Activated CD8-positive, alpha-beta memory T cell treated with anti-CD3 and anti-CD28 coated beads for 24 hours (primary cell): ENCODE data around the gene MARS1.

ENCODE experiments used
- DNase-seq: peaks from one replicate; pipeline ENCODE4 v3.0.0-alpha.2; 2020

MARS1 gene

DNA sequence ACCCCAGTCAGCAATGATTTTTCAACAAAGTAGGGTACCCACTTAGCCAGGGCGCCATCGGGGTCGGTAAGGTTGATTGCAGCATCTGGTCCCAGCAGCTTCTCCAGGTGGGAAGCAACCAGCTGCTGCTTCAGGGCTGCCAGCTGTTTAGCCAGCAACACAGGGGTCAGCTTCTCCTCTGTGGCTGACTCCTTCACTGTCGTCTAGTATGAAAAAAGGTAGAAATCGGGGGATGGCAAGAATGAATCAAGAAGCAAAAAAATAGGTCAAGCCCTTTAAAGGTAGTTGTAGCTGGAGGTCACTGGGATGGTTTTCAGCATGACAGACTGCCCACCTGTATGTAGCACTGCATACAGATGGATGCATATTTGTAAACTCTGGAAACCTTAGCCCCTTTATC lies 46.4 kb downstream of the MARS1 start:
- no peak for DNase-seq

DNA sequence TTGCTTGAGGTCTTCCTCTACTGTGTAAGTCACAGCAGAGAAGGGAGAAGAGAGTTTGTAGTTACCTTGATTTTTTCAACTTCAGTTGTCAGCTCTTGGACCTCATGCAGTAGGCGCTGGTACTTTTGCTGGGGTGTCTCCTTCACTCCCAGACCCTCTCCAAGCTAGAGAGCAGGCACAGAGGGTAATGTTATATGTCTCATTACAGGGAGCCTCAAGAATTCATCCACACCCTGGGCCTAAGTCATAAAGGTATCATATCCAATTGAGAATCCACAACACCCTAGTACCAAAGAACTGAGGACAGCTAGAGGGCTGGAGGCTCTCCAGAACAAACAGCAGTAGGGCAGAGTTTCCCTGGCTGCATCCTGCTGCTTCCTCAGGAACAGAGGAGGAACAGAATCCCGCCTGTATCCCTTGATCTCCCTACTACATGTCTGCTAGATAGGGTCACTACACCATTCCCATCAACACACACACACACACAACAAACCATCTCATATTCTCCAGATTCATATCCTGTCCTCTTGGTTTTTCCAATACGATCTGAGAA lies 47.2 kb downstream of the MARS1 start:
- DNase-seq = no peak

DNA sequence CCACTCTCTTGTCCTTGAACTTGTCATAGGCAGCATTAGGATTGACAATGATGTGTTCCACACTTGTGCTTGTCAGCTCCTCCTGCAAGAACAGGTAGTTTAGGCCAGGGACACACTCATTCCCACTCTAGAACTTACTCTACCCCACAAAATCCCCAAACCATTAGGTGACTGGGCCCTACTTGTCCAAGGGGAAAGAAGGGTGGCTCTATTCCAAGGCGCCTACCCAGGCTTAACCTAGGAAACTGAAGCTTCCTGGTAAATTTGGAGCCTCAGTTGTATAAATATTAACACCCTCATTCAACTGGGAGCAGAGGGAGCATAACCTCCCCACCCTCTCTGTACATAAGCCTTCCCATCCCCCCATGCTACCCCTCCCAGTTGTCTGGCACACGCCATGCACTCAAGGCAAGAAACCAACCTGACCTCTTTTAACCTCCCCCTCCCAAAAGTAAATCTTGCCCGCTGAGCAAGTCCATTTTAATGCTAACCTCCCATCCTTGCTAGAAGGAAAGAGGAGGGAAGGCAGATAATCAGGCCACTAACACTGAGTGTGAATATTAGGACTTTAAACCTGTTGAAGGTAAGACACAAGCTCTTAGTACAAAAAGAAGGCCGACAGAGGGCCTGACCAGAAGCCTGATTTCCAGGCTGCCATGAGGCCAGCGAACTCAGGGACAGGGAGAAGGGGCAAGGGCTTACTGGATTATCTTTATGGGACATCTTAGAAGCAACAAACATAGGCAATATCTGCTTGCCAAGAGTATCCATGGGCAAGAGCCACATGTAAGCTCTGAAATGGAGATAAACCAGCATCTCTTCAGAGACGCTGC lies 48.1 kb downstream of the MARS1 start:
- DNase-seq = no peak

DNA sequence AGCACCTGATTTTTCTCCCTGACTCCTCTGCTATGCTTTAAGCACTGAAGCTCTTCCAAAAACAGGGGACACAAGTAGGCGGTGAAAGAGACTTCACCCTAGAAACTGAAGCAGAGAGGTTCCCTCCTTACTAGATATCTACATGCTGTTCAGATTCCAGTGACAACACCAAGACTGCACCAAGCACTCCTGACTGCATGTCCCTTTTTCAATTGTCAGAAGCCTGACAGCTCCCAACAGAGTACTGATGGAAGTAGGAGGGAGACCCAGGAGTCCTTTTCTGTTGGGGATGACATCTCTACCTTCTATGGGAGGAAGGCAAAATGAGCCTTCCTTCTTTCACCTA lies 48.7 kb downstream of the MARS1 start:
- no peak for DNase-seq

DNA sequence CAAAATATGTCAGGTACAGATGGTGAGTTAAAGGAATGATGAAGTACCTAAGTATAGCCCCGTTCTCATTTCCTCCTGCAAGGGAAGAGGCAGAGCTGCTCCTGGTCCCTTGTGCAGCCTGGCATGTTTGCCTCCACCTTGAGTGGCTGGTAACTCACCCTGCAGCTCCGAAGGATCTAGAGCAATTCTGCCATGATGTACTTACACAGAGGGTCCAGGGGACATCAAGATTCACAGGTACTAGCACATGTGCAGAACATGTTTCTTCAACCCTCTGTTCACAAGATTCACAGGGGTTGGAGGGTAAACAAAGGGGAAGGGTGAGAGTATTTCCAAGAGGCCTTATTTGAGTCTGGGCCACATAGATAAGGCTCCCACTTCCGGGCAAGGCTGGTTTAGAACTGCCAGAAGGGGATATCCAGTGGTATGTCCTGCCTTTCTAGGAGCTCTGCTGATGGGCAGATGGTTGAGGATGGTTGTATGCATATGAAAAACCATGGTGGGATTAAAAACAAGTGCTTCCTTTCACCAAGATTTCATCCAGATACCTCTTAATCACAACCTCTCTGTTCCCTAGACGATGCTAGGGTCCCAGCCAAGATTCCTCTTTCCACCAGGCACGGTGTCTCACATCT lies 51.4 kb downstream of the MARS1 start:
- DNase-seq = no peak

DNA sequence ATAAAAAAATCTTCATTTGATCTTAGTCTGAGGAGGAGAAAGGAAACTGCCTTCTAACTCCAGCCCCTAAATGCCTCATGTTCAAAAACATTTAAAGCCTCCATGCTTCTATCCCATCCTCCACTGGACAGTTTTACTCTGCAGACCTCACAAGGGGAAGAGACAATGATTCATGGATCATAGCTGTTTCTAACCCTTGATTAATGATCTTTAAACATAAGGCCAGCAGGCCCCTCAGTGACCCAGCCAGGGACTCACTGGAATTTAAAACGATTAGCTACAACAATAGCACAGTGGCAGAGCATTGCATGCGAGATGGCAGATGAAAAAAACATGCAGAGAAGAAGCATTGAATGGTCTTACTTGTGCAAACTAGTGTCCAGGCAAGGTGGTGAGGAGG lies 53.1 kb downstream of the MARS1 start:
- DNase-seq = no peak

DNA sequence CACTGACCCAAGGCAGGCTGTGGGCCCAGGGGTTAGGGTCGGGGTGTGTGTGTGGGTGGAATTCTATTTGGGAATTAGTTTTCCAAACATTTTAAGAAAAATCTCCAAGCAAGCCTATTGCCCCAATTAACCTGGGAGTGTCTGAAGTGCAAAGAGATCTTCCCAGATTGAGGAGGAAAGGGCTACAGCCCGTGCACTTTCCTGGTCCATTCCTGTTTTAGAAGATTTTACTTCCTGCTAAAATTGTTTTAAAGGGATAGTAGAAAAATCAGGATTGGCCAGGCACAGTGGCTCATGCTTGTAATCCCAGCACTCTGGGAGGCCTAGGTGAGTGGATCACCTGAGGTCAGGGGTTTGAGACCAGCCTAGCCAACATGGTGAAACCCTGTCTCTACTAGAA lies 53.8 kb downstream of the MARS1 start:
- no peak for DNase-seq

DNA sequence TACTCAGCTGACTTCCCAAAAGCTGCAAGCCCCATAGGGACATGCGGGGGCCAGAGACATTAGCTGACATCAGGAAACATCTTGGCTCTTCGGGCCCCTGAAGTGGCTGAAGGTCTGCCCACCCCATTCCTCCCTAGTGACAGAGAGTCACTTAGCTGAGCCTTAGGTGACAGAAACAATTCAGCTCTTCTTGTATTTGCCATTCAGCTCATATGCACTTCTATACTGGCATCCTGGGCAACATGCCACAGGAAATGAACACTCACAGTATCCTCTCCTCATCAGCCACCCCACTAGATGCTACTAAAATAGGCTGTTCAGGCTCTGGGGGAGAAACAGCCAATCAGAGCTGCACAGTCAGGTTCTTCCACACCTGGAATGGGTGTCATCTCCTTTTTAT lies 55.7 kb downstream of the MARS1 start:
- DNase-seq = no peak

DNA sequence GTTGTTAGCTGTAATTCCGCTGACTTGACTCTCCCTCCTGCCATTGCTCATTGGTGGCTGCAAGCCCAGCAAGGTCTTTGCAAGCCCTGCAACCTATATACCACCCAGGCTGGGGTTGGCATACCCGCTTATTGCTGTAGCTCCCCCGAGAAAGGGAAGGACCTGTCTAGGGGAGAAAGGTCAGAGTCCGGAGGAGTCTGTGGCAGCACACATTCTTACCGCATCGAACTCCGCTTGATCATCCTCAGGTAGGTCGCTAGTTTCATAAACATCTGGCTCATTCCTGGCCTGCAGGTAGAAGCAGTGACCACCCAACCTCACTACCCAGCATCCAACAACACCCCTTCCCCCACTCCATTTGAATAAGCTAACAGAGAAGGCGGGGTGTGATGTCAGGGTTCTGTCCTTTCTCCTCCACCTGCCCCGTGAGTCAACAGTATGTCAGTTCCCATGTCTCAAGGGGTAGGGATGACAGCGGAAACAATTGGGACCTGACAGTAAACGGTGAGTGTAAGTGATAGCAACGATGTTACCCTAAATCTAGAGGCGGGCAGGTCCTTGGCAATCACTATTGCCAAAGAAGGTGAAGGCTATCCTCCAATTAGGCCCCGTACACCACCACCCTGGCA lies 58.1 kb downstream of the MARS1 start:
- no peak for DNase-seq

DNA sequence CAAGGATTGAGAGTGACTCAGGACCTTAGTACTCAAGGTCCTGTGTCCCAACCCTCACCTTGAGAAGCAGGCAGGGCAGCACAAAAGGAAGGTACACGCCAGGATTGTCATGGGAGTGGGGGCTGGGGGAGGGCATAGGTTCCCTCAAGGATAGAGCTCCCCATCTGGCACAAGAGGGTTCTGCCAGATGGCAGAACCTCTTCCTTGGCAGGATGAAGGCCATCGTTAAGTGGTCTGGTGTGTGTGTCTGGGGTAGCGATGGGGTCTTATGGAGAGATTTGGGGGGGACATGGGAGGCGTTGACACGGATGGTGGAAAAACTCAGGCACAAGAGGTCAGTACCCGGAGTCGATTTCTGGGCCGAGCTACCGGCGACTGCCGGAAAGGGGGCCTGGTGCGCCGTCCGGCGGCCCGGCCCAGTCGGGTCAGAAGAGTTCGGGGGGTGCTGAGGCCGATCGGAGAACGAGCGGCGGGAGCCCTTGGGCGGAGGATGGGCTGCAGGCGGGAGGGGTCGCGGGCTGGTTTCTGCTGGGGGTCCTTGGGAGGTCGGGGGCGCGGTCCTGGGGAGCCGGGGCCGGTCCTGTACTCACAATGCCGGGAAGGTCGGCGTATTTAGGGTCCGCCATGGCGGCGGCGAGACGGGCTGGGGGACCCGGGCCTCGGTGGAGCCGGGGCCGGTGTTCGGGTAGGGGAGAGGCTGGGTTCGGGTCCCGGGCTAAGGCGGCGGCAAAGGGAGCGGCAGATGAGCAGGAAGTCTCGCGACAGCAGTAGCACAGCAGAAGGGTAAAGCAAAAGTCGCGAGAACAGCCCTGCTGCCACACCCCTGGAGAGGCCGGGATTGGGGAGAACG lies 58.8 kb downstream of the MARS1 start, which contains the start of gene DCTN2:
DCTN2 (minus strand) TSS at position 755 of the 850 bp plus-strand sequence; CDS start at position 626, 129 bp downstream.
- peak; percentile 94 for DNase-seq

DNA sequence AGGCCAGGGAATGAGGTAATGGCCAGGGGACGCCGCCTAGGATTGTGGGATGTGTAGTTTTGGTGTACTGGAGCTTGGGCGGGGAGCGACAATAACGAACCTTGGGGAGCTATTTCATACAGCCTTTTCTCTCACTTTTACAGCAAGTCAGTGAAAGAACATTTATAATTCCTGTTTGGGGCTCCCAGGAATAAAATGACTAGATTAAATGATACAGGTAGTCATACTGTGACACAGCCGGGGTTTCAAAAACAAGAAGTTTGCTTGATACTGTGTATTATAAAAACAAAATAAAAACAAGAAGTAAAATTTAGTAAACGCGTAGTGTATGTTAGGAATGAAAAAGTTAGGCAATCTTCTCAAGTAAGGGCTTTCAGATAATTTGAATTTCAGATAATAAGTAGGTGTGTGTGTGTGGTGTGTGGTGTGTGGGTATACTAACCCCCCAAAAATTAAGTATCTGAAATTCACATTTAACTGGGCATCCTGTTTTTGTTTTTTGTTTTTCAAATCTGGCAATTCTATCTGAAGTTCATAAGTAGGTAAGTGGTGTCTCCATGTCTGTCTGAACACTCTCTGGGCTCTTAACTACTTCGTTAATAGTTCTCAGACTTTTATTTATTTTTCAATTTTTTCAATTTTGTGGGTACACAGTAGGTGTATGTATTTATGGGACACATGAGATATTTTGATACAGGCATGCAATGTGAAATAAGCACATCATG lies 59.6 kb downstream of the MARS1 start:
- DNase-seq = no peak

DNA sequence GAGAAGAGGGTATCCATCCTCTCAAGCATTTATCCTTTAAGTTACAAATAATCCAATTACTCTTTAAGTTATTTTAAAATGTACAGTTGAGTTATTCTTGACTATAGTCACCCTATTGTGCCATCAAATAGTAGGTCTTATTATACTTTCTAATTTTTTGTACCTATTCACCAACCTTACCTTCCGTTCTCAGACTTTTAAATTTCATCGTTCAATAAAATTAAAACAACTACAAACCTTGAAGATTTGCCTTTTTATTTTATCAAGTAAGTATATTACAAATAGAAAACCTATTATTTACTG lies 60.1 kb downstream of the MARS1 start:
- no peak for DNase-seq

DNA sequence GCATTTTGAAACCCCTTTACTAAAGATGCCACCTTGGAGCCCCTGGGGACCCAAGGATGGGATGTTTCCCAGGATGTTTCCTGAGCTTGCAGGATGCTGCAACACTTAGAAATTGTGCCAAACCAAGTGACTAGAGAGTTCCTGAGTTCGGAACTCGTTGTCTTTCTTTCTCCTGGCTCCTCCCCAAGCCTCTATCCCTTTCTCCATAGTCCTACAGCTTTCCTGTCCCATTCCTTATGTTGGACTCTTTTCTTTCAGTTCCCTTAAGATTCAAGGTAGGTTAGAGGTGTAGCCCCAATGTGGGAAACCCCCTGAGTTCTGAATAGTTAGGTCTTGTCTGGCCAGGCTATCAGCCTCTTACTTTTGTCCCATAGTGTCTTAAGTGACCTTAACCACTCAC lies 60.6 kb downstream of the MARS1 start:
- no peak for DNase-seq

DNA sequence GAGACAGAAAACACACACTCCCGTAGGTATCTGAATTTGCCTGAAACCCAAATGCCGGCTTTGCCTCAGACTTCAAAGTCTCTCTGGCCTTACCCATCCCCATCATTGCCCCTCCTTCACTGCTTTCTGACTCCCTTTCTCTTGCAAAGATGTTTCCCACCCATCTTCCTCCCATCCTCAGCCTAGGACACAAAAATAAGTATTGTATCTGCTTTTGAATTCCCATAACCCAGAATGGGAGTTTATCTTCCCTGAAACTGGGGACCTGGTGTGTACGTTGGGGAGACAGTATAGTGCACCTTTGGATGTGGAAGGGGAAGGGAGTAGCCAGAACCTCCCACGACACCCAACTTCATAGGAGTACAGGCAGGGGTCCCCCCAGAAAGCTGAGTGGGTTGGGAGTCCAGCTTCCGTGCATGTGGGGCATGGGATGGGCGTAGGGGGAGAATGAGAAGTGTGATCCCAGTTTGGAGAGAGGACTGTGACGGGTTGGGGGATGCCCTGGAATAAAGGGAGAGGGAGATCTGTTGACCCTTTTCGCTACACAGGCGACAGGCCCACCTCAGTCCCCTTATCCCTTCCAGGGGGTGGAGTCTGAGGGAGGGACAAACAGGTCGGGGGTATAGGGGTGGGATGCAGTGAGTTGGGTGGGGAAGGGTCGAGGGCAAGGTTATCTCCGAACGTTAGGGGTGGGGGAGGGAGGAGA lies 61.5 kb downstream of the MARS1 start:
- no peak for DNase-seq

DNA sequence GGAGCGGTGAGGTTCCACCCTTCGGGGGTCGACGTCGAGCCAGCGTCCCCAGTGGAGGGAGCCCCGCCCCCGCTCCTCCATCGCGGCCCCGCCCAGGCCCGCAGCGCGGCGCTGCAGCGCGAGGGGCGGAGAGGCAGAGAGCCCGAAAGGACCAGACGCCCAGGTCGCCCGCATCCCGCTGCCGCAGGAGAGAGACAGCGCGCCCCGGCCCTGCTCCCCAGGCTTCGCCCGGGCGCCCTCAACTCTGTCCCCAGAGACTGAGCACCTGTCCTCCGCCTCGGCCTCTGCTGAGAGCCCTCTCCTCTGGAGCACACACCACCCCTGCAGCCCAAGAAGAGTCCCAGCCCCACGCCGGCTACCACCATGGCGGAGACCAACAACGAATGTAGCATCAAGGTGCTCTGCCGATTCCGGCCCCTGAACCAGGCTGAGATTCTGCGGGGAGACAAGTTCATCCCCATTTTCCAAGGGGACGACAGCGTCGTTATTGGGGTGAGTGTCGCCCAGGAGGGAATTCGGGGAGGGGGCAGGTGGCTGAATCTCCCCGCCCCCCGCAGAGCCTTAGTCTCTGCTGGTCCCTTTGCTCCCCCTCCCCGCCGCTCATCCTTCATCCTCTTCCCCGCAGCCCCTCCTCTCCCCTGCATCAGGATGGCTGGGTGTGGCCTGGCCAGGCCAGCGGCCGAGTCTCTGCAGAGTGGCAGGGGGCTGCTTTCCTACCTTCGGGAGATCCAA lies 62.2 kb downstream of the MARS1 start, which contains the start of gene KIF5A:
KIF5A (plus strand) TSS at position 136 of the 732 bp plus-strand sequence; CDS start at position 364, 228 bp downstream.
- DNase-seq = peak; percentile 86

DNA sequence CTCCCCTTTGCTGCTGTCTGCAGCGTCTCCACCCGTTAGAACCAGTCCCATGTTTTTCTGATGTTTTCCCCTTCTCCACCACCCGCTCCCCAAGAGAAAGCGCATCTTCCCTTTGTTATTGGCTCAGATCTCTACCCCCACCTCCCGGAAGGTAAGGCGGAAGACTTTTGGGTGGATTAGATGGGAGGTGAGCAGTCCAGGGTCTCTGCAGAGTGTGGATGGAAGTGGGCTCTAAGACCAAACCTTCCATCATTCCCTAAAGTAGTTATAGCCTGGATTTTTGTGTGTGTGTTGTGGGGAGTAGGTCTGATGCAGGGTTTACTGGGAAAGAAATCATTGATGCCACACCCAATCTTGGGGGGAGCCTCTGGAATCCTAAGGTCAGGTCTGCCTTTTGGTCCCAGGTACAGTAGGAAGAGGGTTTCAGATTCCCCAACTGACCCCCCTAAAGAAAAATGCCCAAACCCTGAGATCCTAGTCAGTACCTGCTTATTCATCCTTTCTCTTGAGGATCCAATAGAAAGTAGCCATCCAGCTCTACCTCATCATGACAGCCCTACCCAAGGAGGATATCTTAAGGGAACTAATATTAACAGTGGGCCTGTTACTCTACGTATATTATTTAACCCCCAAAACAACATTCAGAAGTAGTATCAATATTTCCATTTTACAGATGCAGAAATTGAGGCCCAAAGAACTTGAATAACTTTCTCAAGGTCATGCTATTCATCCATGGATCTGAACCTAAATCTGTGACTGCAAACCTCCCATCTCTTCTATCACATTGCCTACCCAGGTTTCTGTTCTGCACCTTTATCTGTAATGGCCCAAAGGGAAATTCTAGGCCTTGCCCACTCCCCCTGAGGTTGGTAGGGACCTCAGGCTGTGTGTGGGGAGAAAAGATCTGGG lies 63.0 kb downstream of the MARS1 start:
- no peak for DNase-seq

DNA sequence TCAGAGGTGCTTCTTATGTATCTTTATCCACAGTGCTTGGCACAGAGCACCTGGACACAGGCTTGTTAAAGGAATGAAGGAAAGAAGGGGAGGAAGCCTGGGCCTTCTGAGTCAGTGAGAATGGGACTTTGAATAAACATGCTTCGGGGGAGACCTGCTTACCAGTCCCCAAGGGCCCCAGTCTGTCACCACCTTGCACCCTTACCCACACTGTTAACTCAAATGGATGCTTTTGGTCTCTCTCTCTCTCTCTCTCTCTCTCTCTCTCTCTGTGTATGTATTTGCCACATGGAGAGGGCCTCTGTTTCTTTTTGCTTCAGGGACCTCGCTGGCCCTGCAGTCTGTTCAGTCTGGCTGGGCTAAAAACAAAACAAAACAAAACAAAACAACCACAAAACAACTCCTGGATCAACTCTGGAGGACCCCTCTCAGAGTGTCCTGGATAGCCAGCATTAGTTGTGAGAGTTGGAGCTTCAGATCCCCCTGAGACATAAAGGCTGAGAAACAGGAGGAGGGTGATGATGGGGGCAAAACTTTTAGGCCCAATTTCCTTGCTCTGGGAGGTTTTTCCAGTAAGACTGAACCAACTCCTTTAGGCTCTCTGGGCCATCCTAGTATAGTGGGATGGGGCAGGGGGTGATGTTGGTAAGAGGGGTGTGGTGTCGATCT lies 63.9 kb downstream of the MARS1 start:
- DNase-seq = no peak

DNA sequence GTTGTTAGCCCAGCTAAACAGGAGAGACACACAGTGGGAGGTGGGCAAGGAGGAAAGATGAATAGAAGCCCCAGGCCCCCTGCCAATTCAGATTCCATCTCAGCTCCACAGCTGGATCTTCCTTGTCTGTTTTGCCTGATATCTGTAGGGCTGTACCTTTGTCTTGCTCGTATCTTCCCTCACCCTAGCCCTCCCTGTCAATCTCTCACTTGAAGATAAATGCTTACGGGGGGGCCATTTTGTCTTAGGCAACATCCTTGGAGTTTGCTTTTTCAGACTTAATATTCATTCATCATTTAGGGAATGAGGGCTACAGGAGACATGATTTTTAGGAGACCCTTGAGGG lies 64.4 kb downstream of the MARS1 start:
- no peak for DNase-seq

DNA sequence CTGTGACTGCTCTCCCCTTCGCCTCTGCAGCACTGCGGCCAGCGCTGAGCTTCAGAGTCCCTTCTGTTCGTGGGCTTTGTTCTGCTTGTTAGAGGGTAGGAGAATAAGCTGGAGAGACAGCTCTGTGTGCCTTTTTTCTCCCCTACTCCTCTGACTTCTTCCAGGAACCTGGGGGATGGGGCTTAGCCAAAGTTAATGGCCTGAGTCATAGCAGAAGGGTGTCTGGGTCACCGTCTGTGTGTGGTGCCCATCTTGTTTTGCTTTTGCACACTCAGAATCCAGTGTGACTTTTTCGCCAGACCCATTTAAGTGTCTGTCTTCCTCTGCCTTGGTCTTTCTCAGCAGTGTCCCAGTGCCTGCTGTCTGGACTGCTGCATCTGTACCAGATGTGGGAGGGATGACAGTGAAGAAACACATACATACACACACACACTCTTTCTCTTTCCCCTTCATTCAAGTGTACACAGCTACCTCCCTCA lies 65.0 kb downstream of the MARS1 start:
- DNase-seq = no peak
